HTR-8/SVneo (cell line): ENCODE measurements around the gene KRTAP4-7.
"Not testable (repeated sequence)": the region's sequence is repeated elsewhere in the genome, so short reads cannot be mapped to it uniquely, and the experiment has no call there.

Experiments
- DNase-seq: peaks from one replicate; pipeline ENCODE4 v3.0.0; 2011; ENCODE audit warnings: low spot score, mixed read lengths; ENCODE audit not compliant: insufficient read length
- FAIRE-seq: peaks from 2 replicates; lab custom pipeline; 2011; peaks lifted over from hg19 to GRCh38; lab: Jason Lieb, UNC

The KRTAP4-7 gene

DNA sequence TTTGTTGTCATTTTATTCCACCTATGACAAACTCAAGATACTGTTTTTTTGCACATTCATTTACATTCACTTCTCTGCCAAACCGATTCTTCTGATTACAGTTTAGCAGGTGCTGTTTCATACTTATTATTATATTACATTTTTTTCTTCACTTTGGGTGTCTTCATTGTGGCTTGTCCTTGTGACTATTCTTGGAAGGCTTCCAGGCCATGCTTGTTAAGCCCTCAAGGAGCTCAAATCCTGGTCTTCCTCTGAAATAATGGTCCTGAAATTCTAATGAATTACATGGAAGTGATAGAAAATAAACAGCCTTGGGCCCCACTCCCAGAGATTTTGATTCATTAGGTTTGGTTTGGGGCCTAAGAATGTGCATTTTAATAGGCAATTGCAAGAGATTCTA, 19.6 kb upstream of the KRTAP4-7 start:
- FAIRE-seq (no peak), DNase-seq (no peak)

- not testable (repeated sequence) for DNase-seq, FAIRE-seq
These were observed 18.8 kb upstream of the KRTAP4-7 start for GRCh38 chr17:41065016-41065689.

GRCh38 chr17:41065829-41066624, 17.9 kb upstream of the KRTAP4-7 start, which contains the start of gene KRTAP2-4:
TSS of gene KRTAP2-4 (minus strand) at chr17:41065879. CDS start at chr17:41065845, 34 bp downstream.
- DNase-seq (no peak), FAIRE-seq (peak; percentile 80)

DNA sequence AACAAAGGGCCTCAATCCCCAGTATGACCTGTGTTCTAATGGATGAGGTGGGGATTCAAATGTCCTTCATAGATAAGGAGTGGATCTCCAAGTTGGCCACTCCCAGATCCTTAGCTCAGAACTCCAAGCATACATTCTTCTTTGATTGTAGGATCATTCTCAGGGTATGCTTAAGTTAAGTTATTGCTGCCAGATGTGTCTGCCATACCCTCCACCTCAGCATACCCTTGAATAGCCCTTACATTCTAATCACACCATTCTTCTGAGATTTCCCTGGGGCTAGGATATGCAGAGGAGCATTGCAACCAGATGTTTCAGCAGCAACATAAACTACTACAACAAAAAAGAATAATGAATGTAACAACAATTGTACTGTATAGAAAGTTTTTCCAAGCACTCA, 16.7 kb upstream of the KRTAP4-7 start:
- no peak for DNase-seq
- FAIRE-seq = no peak

GRCh38 chr17:41069031-41069430, 14.9 kb upstream of the KRTAP4-7 start:
- no peak for DNase-seq
- peak; percentile 46 for FAIRE-seq

DNA sequence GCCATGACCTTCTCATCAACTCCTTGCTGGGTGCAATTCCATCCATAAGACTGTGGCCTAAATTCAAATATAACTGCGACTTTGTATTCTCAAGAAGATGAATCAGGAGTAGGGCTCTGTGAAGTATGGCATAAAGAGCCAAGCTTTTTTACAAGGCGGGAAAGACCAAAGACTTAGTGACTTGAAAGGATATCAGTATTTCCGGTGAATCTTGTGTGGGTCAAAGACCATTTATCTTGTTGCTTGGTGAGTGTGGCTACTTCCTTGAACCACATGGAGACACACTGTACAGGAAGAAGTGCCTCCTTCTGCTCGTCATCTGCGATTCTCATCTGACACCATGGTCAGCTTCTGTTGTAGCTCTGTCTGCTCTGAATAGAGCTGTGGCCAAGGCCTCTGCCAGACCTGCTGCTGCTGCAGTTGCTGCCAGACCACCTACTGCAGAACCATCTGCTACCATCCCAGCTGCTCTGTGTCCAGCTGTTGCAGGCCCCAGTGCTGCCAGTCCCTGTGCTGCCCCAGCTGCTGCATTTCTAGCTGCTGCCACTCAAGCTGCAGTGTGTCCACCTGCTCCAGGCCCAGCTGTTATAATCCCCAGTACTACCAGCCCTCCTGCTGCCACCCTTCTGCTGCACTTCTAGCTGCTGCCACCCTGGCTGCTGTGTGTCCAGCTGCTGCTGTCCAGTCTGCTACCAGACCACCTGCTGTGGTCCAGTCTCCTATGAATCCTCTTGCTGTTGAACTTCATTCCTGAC, 12.2 kb upstream of the KRTAP4-7 start:
- DNase-seq (no peak), FAIRE-seq (peak; percentile 63)

GRCh38 chr17:41073676-41074075, 10.3 kb upstream of the KRTAP4-7 start:
- no peak for FAIRE-seq

DNA sequence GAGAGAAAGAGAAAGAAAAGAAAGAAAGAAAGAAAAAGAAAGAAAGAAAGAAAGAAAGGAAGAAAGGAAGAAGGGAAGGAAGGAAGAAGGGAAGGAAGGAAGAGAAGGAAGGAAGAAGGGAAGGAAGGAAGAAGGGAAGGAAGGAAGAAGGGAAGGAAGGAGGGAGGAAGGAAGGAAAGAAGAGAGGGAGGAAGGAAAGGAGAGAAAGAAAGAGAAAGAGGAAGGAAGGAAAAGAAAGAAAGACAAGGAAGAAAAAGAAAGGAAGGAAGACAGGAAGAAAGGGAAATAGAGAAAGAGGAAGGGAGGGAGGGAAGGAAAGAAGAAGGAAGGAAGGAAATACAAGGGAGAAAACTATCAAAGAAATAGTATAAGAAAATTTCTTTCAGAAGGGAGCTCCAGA, 7.2 kb upstream of the KRTAP4-7 start:
- no peak for FAIRE-seq

More at GRCh38 chr17:41073676-41074075, 10.3 kb upstream of the KRTAP4-7 start:
- no peak for DNase-seq

DNA sequence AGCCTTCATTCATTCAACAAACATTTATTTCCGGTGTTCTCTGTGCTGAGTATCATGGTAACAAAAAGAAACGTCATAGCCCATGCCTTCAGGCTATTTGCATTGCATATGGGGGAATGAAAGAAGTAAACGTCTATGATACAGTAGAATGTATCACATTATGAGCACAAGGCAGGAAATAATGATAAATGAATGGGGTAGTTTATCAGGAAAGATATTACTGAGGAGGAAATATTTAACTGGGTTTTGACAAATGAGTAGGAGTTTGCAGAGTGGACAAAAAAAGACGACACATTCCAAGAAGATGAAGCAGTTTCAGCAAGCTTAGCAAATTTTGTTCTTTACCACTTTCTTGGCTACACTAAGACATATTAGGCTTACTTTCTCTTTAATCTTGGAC, 1.3 kb upstream of the KRTAP4-7 start:
- DNase-seq = peak; percentile 40
- FAIRE-seq = peak; percentile 9

More for the DNA sequence above, 7.2 kb upstream of the KRTAP4-7 start:
- no peak for DNase-seq

- FAIRE-seq = peak; percentile 95
- DNase-seq = not testable (repeated sequence)
These were observed 523 bp upstream of the KRTAP4-7 start for GRCh38 chr17:41083427-41083826.

- FAIRE-seq = peak; percentile 40
- DNase-seq = not testable (repeated sequence)
These were observed 4.9 kb downstream of the KRTAP4-7 start for GRCh38 chr17:41088760-41089352.

DNA sequence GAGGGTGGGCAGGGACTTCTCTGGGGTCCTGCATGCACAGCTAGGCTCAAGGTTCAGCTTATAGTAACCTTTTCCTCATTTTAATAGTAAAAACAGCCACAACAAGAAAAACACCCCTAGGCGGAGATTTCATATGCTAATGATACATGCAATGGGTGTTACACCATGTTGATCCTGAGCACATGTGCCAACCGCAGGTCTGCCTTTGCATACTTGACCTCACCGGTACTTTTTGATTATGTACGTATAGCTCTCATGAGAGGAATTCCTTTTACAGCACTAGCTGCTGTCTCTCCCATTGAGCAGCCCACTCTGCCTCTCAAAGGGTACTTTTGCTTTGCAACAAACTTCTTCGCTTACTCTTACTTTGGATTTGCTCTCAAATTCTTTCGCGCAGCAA, 12.1 kb downstream of the KRTAP4-7 start:
- DNase-seq (no peak), FAIRE-seq (no peak)

GRCh38 chr17:41098042-41098441, 14.1 kb downstream of the KRTAP4-7 start, which contains the start of gene KRTAP4-8:
TSS of gene KRTAP4-8 (minus strand) at chr17:41098142. CDS start at chr17:41098084, 58 bp downstream.
- FAIRE-seq (no peak), DNase-seq (no peak)

- no peak for DNase-seq
- FAIRE-seq = peak; percentile 81
These were observed 14.5 kb downstream of the KRTAP4-7 start for GRCh38 chr17:41098481-41098880.

DNA sequence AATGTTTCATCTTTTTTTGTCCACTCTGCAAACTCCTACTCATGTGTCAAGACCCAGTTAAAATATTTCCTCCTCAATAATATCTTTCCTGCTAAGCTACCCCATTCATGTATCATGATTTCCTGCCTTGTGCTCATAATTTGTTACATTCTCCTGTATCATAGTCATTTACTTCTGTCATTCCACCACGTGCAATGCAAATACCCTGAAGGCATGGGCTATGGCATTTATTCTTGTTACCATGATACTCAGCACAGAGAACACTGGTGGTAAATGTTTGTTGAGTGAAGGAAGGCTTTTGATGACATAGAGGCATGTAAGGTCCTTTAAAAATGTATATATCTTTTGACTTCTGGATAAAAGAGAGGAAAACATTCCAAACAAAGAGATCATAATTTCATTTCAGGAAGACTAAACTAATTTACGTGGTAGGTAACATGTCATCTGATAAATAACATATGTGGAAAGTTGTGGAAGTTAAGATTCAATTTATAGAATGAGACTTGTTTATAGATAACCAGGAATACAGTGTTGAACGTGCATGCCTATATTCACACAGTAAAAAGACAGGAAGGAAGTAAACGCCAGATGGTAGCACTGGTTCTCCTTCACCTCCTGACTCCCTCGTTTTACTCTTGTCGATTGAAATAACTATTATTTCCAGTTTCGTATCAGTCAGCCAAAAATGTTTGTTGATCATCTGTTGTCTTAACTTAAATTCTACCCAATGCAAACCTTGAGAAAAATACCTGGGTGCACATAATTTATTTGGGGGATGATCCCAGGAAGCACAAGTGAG, 15.9 kb downstream of the KRTAP4-7 start:
- FAIRE-seq (peak; percentile 93), DNase-seq (peak; percentile 45)

DNA sequence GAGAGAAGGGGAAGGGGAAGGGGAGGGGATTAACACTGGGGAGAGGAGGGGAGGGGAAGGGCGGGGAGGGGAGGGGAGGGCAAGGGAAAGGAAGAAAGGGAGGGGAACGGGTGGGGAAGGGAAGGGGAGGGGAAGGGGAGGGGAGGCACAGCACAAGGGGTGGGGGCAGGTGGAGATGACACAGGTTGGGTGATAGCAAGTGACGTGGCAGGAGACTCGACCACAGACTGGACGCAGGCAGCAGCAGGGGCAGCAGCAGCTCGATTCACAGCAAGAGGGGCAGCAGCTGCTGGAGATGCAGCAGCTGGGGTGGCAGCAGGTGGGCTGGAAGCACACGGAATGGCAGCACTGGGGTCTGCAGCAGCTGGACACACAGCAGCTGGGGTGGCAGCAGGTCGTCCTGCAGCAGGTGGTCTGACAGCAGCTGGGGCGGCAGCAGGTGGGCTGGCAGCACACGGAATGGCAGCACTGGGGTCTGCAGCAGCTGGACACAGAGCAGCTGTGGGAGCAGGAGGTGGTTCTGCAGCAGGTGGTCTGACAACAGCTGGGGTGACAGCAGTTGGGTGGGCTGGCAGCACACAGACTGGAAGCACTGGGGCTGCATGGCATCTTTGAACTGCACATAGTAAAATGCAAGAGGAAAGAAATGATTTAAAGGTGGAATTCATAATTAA, 17.8 kb downstream of the KRTAP4-7 start, which contains the start of gene KRTAP4-16:
TSS of gene KRTAP4-16 (minus strand) at position 624 of the 674 bp plus-strand sequence. CDS start at position 624, 0 bp downstream.
- DNase-seq (no peak), FAIRE-seq (peak; percentile 73)

GRCh38 chr17:41103896-41104295, 19.9 kb downstream of the KRTAP4-7 start:
- no peak for FAIRE-seq
- no peak for DNase-seq

DNA sequence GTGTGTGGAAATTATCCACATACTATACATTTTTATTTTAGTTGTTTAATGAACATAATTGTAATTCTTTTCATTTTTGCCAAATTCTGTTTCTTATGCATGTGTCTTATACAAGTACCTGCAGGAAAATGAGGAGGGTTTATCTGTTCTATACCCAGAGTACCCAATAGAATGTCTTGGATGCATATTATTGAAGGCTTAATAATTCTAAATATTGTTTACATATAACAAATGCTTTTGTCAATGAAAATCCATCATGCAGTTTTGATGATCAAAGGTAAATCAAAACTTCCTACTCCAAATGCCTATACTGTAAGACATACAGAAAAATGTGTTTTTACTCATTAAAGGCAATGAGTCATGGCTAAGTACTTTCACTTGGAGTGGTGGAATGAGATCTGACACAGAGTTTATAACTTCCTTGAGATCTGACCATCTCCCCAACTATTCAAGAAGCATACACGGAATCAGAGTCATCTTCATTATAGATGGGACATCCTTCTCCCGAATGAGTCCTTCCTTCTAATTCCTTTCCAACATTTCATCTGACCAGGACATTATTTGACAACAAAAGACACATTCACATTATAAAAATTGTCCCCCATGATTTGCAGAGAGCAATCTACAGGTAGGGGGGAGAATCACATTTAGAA, 20.6 kb downstream of the KRTAP4-7 start:
- peak; percentile 99 for FAIRE-seq
- DNase-seq = not testable (repeated sequence)
